ENCODE results near the gene MSI2.
"Not testable (repeated sequence)": the region's sequence is repeated elsewhere in the genome, so short reads cannot be mapped to it uniquely, and the experiment has no call there.

GRCh38 chr17:57499221-57499620 is 242.9 kb downstream of the MSI2 start:
- not testable (repeated sequence) for TF ChIP-seq POLR2A (IDR thresholded peaks at IDR 0.05)
- TF ChIP-seq, protein P1, sequence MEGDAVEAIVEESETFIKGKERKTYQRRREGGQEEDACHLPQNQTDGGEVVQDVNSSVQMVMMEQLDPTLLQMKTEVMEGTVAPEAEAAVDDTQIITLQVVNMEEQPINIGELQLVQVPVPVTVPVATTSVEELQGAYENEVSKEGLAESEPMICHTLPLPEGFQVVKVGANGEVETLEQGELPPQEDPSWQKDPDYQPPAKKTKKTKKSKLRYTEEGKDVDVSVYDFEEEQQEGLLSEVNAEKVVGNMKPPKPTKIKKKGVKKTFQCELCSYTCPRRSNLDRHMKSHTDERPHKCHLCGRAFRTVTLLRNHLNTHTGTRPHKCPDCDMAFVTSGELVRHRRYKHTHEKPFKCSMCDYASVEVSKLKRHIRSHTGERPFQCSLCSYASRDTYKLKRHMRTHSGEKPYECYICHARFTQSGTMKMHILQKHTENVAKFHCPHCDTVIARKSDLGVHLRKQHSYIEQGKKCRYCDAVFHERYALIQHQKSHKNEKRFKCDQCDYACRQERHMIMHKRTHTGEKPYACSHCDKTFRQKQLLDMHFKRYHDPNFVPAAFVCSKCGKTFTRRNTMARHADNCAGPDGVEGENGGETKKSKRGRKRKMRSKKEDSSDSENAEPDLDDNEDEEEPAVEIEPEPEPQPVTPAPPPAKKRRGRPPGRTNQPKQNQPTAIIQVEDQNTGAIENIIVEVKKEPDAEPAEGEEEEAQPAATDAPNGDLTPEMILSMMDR (IDR thresholded peaks at IDR 0.05), result not testable (repeated sequence)

Measured in adrenal gland (tissue), 5 donors.